ENCODE data around the gene OR2B6. TPM values are rescaled to one million over a fixed set of nuclear protein-coding genes. Genes with fewer than 3 reads are reported as not detected.

OR2B6 gene
- total RNA-seq, 1 donor from 2014 or later = not detected

- peaks cover 16% of the 10 kb centered on the region for H3K9me3 Mint-ChIP-seq
- no peak overlapping the region for H3K4me3 Mint-ChIP-seq
- no peaks in the 10 kb centered on the region for H3K4me1 Mint-ChIP-seq
- intact Hi-C loops (cut with micrococcal nuclease) = no loop called here
- DNase-seq = no peak
- H3K27ac Mint-ChIP-seq = no peak overlapping the region
- no peaks in the 10 kb centered on the region for H3K36me3 Mint-ChIP-seq (ENCODE audit: low read depth)
- peaks cover 8% of the 10 kb centered on the region for H3K27me3 Mint-ChIP-seq
Measured at GRCh38 chr6:27966816-27967426, 9.9 kb downstream of the OR2B6 start.

GRCh38 chr6:27970444-27970843 lies 13.4 kb downstream of the OR2B6 start:
- Mint-ChIP-seq H3K27ac (no peak overlapping the region), H3K36me3 (ENCODE audit: low read depth) (no peaks in the 10 kb centered on the region), H3K27me3 (peaks cover 5% of the 10 kb centered on the region), H3K4me1 (no peaks in the 10 kb centered on the region), H3K9me3 (peaks cover 6% of the 10 kb centered on the region), H3K4me3 (no peak overlapping the region)
- DNase-seq = no peak
- intact Hi-C loops (cut with micrococcal nuclease) = no loop called here

GRCh38 chr6:27972750-27973149 lies 15.7 kb downstream of the OR2B6 start:
- intact Hi-C loops (cut with micrococcal nuclease) = no loop called here
- Mint-ChIP-seq H3K4me3 (no peak overlapping the region), H3K4me1 (no peaks in the 10 kb centered on the region), H3K27me3 (peaks cover 11% of the 10 kb centered on the region), H3K36me3 (ENCODE audit: low read depth) (no peaks in the 10 kb centered on the region), H3K9me3 (peaks cover 6% of the 10 kb centered on the region), H3K27ac (no peak overlapping the region)
- no peak for DNase-seq

DNA sequence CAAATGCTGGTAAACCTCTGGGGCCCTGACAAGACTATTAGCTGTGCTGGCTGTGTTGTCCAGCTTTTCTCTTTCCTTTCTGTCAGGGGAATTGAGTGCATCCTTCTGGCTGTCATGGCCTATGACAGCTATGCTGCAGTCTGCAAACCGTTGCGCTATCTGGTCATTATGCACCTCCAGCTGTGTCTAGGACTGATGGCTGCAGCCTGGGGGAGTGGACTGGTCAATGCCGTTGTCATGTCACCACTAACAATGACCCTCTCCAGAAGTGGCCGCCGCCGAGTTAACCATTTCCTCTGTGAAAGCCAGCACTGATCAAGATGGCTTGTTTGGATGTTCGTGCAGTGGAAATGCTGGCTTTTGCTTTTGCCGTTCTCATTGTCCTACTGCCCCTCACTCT lies 20.3 kb downstream of the OR2B6 start:
- Mint-ChIP-seq H3K27ac (no peak overlapping the region), H3K9me3 (no peaks in the 10 kb centered on the region), H3K36me3 (ENCODE audit: low read depth) (no peaks in the 10 kb centered on the region), H3K4me3 (no peak overlapping the region), H3K27me3 (peaks cover 20% of the 10 kb centered on the region), H3K4me1 (no peaks in the 10 kb centered on the region)
- intact Hi-C loops (cut with micrococcal nuclease) = no loop called here
- DNase-seq = no peak

DNA sequence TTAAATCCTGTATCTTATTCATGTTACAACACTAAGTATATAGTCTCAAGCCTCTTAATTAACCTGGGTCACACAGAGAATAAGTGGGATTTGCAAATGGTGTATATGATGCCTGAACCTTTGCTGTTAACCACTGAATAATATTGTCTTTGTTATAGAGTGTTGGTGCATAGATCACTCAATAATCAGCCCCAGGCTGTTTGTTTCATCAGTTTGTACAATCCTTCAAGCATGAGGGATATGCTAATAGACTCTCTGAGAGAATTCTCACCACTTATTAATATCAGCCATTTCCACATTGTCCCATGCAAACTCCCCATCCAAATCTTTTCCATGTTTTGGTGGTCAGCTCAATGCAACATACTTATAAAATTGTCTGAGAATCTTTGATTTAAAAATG lies 21.7 kb downstream of the OR2B6 start:
- Mint-ChIP-seq H3K27ac (no peak overlapping the region), H3K4me1 (no peaks in the 10 kb centered on the region), H3K9me3 (no peaks in the 10 kb centered on the region), H3K4me3 (no peak overlapping the region), H3K36me3 (ENCODE audit: low read depth) (no peaks in the 10 kb centered on the region), H3K27me3 (peaks cover 20% of the 10 kb centered on the region)
- no peak for DNase-seq
- intact Hi-C loops (cut with micrococcal nuclease) = no loop called here

- H3K4me1 Mint-ChIP-seq = no peaks in the 10 kb centered on the region
- no peak for DNase-seq
- H3K4me3 Mint-ChIP-seq = no peak overlapping the region
- H3K27me3 Mint-ChIP-seq = peaks cover 23% of the 10 kb centered on the region
- H3K27ac Mint-ChIP-seq = no peak overlapping the region
- no peaks in the 10 kb centered on the region for H3K9me3 Mint-ChIP-seq
- intact Hi-C loops (cut with micrococcal nuclease) = no loop called here
- H3K36me3 Mint-ChIP-seq (ENCODE audit: low read depth) = no peaks in the 10 kb centered on the region
Measured at GRCh38 chr6:27980111-27980510, 23.1 kb downstream of the OR2B6 start.

- H3K4me3 Mint-ChIP-seq = no peak overlapping the region
- no peak for DNase-seq
- H3K36me3 Mint-ChIP-seq (ENCODE audit: low read depth) = no peaks in the 10 kb centered on the region
- no peaks in the 10 kb centered on the region for H3K4me1 Mint-ChIP-seq
- intact Hi-C loops (cut with micrococcal nuclease) = no loop called here
- no peaks in the 10 kb centered on the region for H3K9me3 Mint-ChIP-seq
- H3K27me3 Mint-ChIP-seq = peaks cover 31% of the 10 kb centered on the region
- H3K27ac Mint-ChIP-seq = no peak overlapping the region
Measured at GRCh38 chr6:27986928-27987725, 30.1 kb downstream of the OR2B6 start.

GRCh38 chr6:27994616-27995015 lies 37.6 kb downstream of the OR2B6 start:
- Mint-ChIP-seq H3K27me3 (peaks cover 31% of the 10 kb centered on the region), H3K4me3 (no peak overlapping the region), H3K9me3 (no peaks in the 10 kb centered on the region), H3K27ac (no peak overlapping the region), H3K36me3 (ENCODE audit: low read depth) (no peaks in the 10 kb centered on the region), H3K4me1 (no peaks in the 10 kb centered on the region)
- no peak for DNase-seq
- intact Hi-C loops (cut with micrococcal nuclease) = no loop called here

GRCh38 chr6:28000351-28001045 lies 43.5 kb downstream of the OR2B6 start:
- no peaks in the 10 kb centered on the region for H3K4me1 Mint-ChIP-seq
- H3K27me3 Mint-ChIP-seq = peaks cover 13% of the 10 kb centered on the region
- no peak overlapping the region for H3K27ac Mint-ChIP-seq
- no peak for DNase-seq
- no peaks in the 10 kb centered on the region for H3K36me3 Mint-ChIP-seq (ENCODE audit: low read depth)
- H3K9me3 Mint-ChIP-seq = no peaks in the 10 kb centered on the region
- intact Hi-C loops (cut with micrococcal nuclease) = no loop called here
- no peak overlapping the region for H3K4me3 Mint-ChIP-seq

GRCh38 chr6:28001351-28001750 lies 44.3 kb downstream of the OR2B6 start:
- Mint-ChIP-seq H3K27ac (no peak overlapping the region), H3K4me1 (no peaks in the 10 kb centered on the region), H3K4me3 (no peak overlapping the region), H3K9me3 (no peaks in the 10 kb centered on the region), H3K36me3 (ENCODE audit: low read depth) (no peaks in the 10 kb centered on the region), H3K27me3 (peaks cover 15% of the 10 kb centered on the region)
- intact Hi-C loops (cut with micrococcal nuclease) = no loop called here
- no peak for DNase-seq

DNA sequence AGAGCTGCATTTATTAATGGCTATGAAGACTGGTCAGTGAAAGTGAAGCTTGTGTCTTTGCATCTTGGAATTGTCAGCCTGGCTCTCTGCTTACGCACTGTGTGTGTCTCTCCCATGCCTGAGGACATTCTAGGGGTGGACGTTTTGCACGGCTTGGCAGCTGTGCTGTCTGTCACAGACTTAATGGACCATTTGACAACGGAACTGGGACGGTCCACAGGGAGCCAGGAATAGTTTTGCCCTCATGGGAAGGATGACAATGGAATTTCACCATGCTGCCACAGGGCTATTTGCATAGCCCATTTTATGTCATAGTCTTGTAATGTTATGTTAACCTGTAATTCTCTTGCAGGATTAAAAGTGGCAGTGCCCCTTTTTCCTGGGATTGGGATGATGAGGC lies 44.7 kb downstream of the OR2B6 start:
- H3K4me3 Mint-ChIP-seq = no peak overlapping the region
- H3K4me1 Mint-ChIP-seq = no peaks in the 10 kb centered on the region
- H3K9me3 Mint-ChIP-seq = no peaks in the 10 kb centered on the region
- peaks cover 12% of the 10 kb centered on the region for H3K27me3 Mint-ChIP-seq
- no peak overlapping the region for H3K27ac Mint-ChIP-seq
- H3K36me3 Mint-ChIP-seq (ENCODE audit: low read depth) = no peaks in the 10 kb centered on the region
- intact Hi-C loops (cut with micrococcal nuclease) = no loop called here
- DNase-seq = no peak

DNA sequence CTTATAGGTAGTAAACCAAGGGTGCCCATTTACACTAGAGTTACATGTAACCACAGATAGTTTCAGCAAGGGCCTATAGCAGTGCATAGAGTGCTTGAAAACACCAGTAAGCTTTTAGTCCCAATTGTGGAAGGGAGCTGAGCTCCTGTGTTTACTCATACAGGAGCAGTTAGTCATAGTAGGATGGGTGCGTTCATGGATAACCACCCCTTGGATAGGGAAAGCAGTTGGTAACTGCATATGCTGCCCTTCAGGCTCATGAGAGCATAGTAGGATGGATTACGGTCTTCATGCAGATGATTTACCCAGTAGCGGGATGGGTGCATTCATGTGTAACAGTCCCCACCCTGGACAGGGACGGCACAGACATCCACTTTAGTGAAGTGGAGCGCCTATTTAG lies 45.1 kb downstream of the OR2B6 start:
- Mint-ChIP-seq H3K36me3 (ENCODE audit: low read depth) (no peaks in the 10 kb centered on the region), H3K4me1 (no peaks in the 10 kb centered on the region), H3K27ac (no peak overlapping the region), H3K27me3 (peaks cover 12% of the 10 kb centered on the region), H3K9me3 (no peaks in the 10 kb centered on the region), H3K4me3 (no peak overlapping the region)
- intact Hi-C loops (cut with micrococcal nuclease) = no loop called here
- no peak for DNase-seq

DNA sequence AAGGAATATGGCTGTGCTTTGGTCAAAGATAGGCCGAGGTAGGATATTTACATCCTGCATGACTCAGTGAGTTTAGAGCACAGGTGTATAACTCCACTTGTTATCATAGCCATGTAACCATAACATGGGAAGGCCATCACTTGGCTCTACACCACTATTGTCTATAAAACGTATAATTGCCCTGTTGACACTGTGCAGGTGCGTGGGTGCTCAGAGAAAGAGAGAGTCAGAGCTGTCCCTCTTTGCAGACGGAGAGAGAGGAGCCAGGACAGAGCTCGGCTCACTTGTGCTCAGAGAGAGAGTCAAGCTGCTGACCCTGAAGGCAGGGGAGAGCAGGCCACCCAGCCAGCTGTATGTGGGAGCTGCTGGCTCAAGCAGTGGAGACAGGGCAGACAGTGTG lies 46.0 kb downstream of the OR2B6 start:
- Mint-ChIP-seq H3K4me3 (no peak overlapping the region), H3K4me1 (no peaks in the 10 kb centered on the region), H3K27me3 (peaks cover 10% of the 10 kb centered on the region), H3K27ac (no peak overlapping the region), H3K36me3 (ENCODE audit: low read depth) (no peaks in the 10 kb centered on the region), H3K9me3 (no peaks in the 10 kb centered on the region)
- DNase-seq = no peak
- intact Hi-C loops (cut with micrococcal nuclease) = no loop called here

GRCh38 chr6:28003661-28004060 lies 46.6 kb downstream of the OR2B6 start:
- H3K4me1 Mint-ChIP-seq = no peaks in the 10 kb centered on the region
- H3K4me3 Mint-ChIP-seq = no peak overlapping the region
- intact Hi-C loops (cut with micrococcal nuclease) = no loop called here
- H3K36me3 Mint-ChIP-seq (ENCODE audit: low read depth) = no peaks in the 10 kb centered on the region
- DNase-seq = no peak
- H3K27ac Mint-ChIP-seq = no peak overlapping the region
- H3K27me3 Mint-ChIP-seq = peaks cover 9% of the 10 kb centered on the region
- no peaks in the 10 kb centered on the region for H3K9me3 Mint-ChIP-seq
